HG02763 (cell line): Measurements from ENCODE around the gene GLP1R.

Source experiments
- ATAC-seq: cut with Tn5 transposase; IDR thresholded peaks from one replicate; pipeline ENCODE4 v1.9.1; 2021; ENCODE audit warnings: mild to moderate bottlenecking, moderate library complexity; ENCODE audit not compliant: unreplicated experiment

The GLP1R gene

GRCh38 chr6:39048481-39049399, at the start of gene GLP1R:
Gene GLP1R (plus strand): TSS chr6:39048781. CDS start chr6:39048841, 60 bp downstream.
- no peak for ATAC-seq

- ATAC-seq = no peak
These were observed 45.5 kb upstream of the GLP1R start for GRCh38 chr6:39003072-39003471.

- ATAC-seq = no peak
These were observed 45.1 kb upstream of the GLP1R start for GRCh38 chr6:39003492-39003891.

- ATAC-seq = no peak
These were observed 43.8 kb upstream of the GLP1R start for GRCh38 chr6:39004801-39005200.

- ATAC-seq = no peak
These were observed 42.8 kb upstream of the GLP1R start for GRCh38 chr6:39005774-39006173.

GRCh38 chr6:39007575-39007974, 41.0 kb upstream of the GLP1R start:
- no peak for ATAC-seq

GRCh38 chr6:39008737-39009136, 39.8 kb upstream of the GLP1R start:
- no peak for ATAC-seq

GRCh38 chr6:39009476-39009875, 39.1 kb upstream of the GLP1R start:
- ATAC-seq = no peak

GRCh38 chr6:39016839-39017546, 31.6 kb upstream of the GLP1R start:
- ATAC-seq = no peak

GRCh38 chr6:39017547-39017880, 31.1 kb upstream of the GLP1R start:
- ATAC-seq = no peak

- ATAC-seq = no peak
These were observed 30.5 kb upstream of the GLP1R start for GRCh38 chr6:39018103-39018502.

GRCh38 chr6:39020136-39020535, 28.4 kb upstream of the GLP1R start:
- ATAC-seq = no peak

GRCh38 chr6:39021041-39021440, 27.5 kb upstream of the GLP1R start:
- no peak for ATAC-seq

GRCh38 chr6:39021779-39022178, 26.8 kb upstream of the GLP1R start:
- no peak for ATAC-seq

- no peak for ATAC-seq
These were observed 22.4 kb upstream of the GLP1R start for GRCh38 chr6:39026175-39026574.

GRCh38 chr6:39029156-39030011, 19.2 kb upstream of the GLP1R start:
- no peak for ATAC-seq

GRCh38 chr6:39035681-39036080, 12.9 kb upstream of the GLP1R start:
- no peak for ATAC-seq

- no peak for ATAC-seq
These were observed 11.5 kb upstream of the GLP1R start for GRCh38 chr6:39037082-39037508.

- ATAC-seq = no peak
These were observed 10.9 kb upstream of the GLP1R start for GRCh38 chr6:39037707-39038106.

- no peak for ATAC-seq
These were observed 8.4 kb upstream of the GLP1R start for GRCh38 chr6:39040080-39040673.

- no peak for ATAC-seq
These were observed 7.5 kb upstream of the GLP1R start for GRCh38 chr6:39041072-39041471.
